DND-41 (cell line): ENCODE measurements around the gene NCAPD2.

ENCODE experiments used
- ATAC-seq: fragments of 200-7000 bp; cut with Tn5 transposase; 3 replicates; pipeline ENCODE4 v1.9.1; 2021; ENCODE audit warnings: low read depth; ENCODE audit not compliant: insufficient read depth
- DNase-seq: peaks from one replicate; pipeline ENCODE4 v3.0.0-alpha.2; 2020
- H2AFZ ChIP-seq: 2 replicates; pipeline ENCODE4 v1.6.0; 2012; ENCODE audit warnings: low read depth, low read length
- H3K27ac ChIP-seq: 2 replicates; pipeline ENCODE4 v1.5.1; 2012; ENCODE audit warnings: low read length, inconsistent platforms
- H3K27me3 ChIP-seq: fragments of 200-600 bp; sonication (generic); 2 replicates; pipeline ENCODE4 v1.6.0; 2012; ENCODE audit warnings: low read length, mild to moderate bottlenecking, inconsistent platforms; ENCODE audit not compliant: insufficient read depth, poor library complexity
- H3K36me3 ChIP-seq: 2 replicates; pipeline ENCODE4 v1.5.1; 2012; ENCODE audit warnings: low read length, inconsistent platforms; ENCODE audit not compliant: insufficient read depth
- H3K4me1 ChIP-seq: 2 replicates; pipeline ENCODE4 v1.5.1; 2012; ENCODE audit warnings: mild to moderate bottlenecking, low read length; ENCODE audit not compliant: insufficient read depth
- H3K4me2 ChIP-seq: 2 replicates; pipeline ENCODE4 v1.6.0; 2012; ENCODE audit warnings: mild to moderate bottlenecking, moderate library complexity, low read length, inconsistent platforms; ENCODE audit not compliant: insufficient read depth
- H3K4me3 ChIP-seq, 2 experiments: fragments of 200-600 bp in 1 of 2; shearing (Covaris generic) in 1 of 2; 2 replicates each; pipeline ENCODE4 v1.5.1; 2012 to 2016; ENCODE audit warnings: inconsistent platforms in 2 of 2, low read length in 2 of 2, mild to moderate bottlenecking in 2 of 2, low read depth in 1 of 2, moderate library complexity in 1 of 2
- H3K79me2 ChIP-seq: 2 replicates; pipeline ENCODE4 v1.6.0; 2012; ENCODE audit warnings: low read length, inconsistent platforms; ENCODE audit not compliant: insufficient read depth
- H3K9ac ChIP-seq: 2 replicates; pipeline ENCODE4 v1.6.0; 2012; ENCODE audit warnings: low read depth, mild to moderate bottlenecking, inconsistent platforms, low read length, moderate library complexity
- H3K9me3 ChIP-seq: 2 replicates; pipeline ENCODE4 v1.5.1; 2012; ENCODE audit warnings: low read length, moderate library complexity, mild to moderate bottlenecking, inconsistent platforms; ENCODE audit not compliant: insufficient read depth, severe bottlenecking
- H4K20me1 ChIP-seq: 2 replicates; pipeline ENCODE4 v1.6.0; 2012; ENCODE audit warnings: low read length; ENCODE audit not compliant: insufficient read depth
- EZH2 ChIP-seq: IDR thresholded peaks from 3 replicates; pipeline ENCODE4 v1.6.1; 2012; ENCODE audit warnings: borderline replicate concordance, low read depth, mild to moderate bottlenecking, moderate library complexity, low read length, inconsistent platforms; ENCODE audit not compliant: severe bottlenecking
- TF ChIP-seq, protein P1 (sequence below): IDR thresholded peaks from 2 replicates; pipeline ENCODE4 v1.5.1; 2012; ENCODE audit warnings: borderline replicate concordance, low read length, moderate library complexity, mild to moderate bottlenecking; ENCODE audit not compliant: poor library complexity, severe bottlenecking; ENCODE audit errors: extremely low read depth

Gene NCAPD2

DNA sequence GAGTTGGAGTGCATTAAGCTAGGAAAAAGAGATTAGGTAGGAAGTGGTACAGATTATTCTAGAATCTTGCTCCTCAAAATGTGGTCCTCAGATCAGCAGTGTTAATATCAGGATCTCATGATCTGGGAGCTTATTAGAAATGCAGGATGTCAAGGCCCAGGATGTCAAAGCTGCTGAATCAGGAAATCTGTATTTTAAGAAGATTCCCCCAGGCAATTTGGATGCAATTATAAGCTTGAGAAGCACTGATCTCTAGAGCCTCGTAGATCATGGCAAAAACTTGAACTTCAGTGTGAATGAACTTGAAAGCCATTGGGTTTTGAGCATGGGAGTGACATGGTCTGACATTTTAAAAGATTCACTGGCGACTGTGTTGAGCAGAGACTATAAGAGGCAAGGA is 6.6 kb downstream of the NCAPD2 start:
- Histone ChIP-seq H4K20me1 (0 out of 2 replicates have a peak, but pooled peaks cover 4% of the 10 kb centered on the region), H3K9me3 (no peaks in the 10 kb centered on the region), H2AFZ (no peak overlapping the region), H3K27me3 (no peaks in the 10 kb centered on the region), H3K4me3 (no peak overlapping the region), H3K4me1 (peaks cover 20% of the 10 kb centered on the region), H3K79me2 (peaks cover 87% of the 10 kb centered on the region), H3K4me2 (no peak overlapping the region), H3K36me3 (peaks cover 59% of the 10 kb centered on the region), H3K27ac (no peak overlapping the region), H3K9ac (no peak overlapping the region)
- no peak for TF ChIP-seq EZH2
- TF ChIP-seq, protein P1, sequence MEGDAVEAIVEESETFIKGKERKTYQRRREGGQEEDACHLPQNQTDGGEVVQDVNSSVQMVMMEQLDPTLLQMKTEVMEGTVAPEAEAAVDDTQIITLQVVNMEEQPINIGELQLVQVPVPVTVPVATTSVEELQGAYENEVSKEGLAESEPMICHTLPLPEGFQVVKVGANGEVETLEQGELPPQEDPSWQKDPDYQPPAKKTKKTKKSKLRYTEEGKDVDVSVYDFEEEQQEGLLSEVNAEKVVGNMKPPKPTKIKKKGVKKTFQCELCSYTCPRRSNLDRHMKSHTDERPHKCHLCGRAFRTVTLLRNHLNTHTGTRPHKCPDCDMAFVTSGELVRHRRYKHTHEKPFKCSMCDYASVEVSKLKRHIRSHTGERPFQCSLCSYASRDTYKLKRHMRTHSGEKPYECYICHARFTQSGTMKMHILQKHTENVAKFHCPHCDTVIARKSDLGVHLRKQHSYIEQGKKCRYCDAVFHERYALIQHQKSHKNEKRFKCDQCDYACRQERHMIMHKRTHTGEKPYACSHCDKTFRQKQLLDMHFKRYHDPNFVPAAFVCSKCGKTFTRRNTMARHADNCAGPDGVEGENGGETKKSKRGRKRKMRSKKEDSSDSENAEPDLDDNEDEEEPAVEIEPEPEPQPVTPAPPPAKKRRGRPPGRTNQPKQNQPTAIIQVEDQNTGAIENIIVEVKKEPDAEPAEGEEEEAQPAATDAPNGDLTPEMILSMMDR = no peak
- DNase-seq = no peak
- no peak for ATAC-seq

DNA sequence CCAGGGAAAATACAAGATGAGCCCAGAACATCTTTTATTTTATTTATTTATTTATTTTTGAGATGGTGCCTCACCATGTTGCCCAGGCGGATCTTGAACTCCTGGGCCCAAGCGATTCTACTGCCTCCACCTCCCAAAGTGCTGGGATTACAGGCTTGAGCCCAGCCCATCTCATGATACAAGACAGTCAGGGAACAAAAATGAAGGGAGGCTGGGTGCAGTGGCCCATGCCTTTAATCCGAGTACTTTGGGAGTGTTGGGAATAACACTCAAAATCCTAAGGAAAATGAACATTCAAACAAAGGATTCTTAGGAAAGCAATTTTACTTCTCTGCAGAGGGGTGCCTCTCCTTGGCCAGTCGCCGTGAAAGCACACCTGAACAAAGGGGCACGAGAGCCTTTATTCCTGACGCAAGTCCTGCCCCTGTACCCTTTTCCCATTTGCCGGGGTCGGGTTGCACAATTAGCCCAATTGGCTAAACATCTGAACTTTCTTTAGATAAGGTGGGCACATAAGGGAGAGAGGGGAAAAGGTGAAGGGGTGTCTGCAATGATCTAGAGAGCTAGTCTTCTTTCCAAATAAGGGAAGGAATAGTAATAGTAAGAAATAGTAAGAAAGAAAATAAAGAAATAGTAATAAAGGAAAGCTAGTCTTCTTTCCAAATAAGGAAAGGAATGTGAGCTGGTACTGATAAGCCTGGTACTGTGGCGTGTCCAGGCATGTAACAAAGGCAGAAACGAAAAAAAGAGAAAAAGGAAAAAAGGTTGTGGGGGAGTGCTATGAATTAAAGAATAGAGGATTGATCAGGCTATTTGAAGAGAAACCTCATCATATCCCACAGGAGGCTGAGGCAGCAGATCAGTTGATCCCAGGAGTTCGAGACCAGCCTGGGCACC is 13.4 kb downstream of the NCAPD2 start:
- H3K9ac ChIP-seq = no peak overlapping the region
- no peak for ATAC-seq

DNA sequence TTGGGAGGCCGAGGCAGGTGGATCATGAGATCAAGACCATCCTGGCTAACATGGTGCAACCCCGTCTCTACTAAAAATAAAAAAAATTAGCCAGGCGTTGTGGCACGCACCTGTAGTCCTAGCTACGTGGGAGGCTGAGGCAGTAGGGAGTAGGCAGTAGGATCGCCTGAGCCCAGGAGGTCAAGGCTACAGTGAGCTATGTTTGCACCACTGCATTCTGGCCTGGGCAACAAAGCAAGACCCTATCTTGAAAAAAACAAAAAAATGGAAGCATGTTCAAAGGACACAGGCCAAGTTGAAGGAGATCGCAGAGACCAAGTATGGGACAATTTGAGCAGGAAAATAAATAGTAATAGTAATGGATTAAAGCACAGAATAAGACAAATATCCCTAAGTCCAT is 14.2 kb downstream of the NCAPD2 start:
- DNase-seq (no peak), ATAC-seq (no peak)
- Histone ChIP-seq H3K9ac (no peak overlapping the region), H3K4me3 (no peak overlapping the region), H3K27ac (no peak overlapping the region), H3K79me2 (peaks cover 49% of the 10 kb centered on the region), H3K27me3 (no peaks in the 10 kb centered on the region), H3K4me2 (no peak overlapping the region), H3K9me3 (no peaks in the 10 kb centered on the region), H4K20me1 (peaks cover 15% of the 10 kb centered on the region; the same call in 1 of the 2 replicates), H3K36me3 (peaks cover 59% of the 10 kb centered on the region), H2AFZ (no peak overlapping the region), H3K4me1 (no peaks in the 10 kb centered on the region)
- TF ChIP-seq, protein P1 = no peak
- no peak for TF ChIP-seq EZH2

More for the DNA sequence above, 13.4 kb downstream of the NCAPD2 start:
- no peak overlapping the region for H2AFZ ChIP-seq
- H3K9me3 ChIP-seq = no peaks in the 10 kb centered on the region
- peaks cover 52% of the 10 kb centered on the region for H3K36me3 ChIP-seq
- no peak for DNase-seq
- no peak overlapping the region for H3K4me2 ChIP-seq
- peaks cover 15% of the 10 kb centered on the region; the same call in 1 of the 2 replicates for H4K20me1 ChIP-seq
- TF ChIP-seq, protein P1 = no peak
- TF ChIP-seq EZH2 = no peak
- no peaks in the 10 kb centered on the region for H3K27me3 ChIP-seq
- no peak overlapping the region for H3K4me3 ChIP-seq
- no peaks in the 10 kb centered on the region for H3K4me1 ChIP-seq
- H3K79me2 ChIP-seq = peaks cover 56% of the 10 kb centered on the region
- H3K27ac ChIP-seq = no peak overlapping the region
